OCI-LY7 (cell line): ENCODE measurements around the gene SRC.

Source experiments
- CTCF ChIP-seq: fragments of 200-600 bp; sonication (generic); conservative IDR thresholded peaks from 2 replicates; pipeline ENCODE4 v1.5.1; 2014; ENCODE audit warnings: mild to moderate bottlenecking, antibody characterized with exemption, low read length, moderate library complexity, mixed read lengths
- EZH2phosphoT487 ChIP-seq: fragments of 200-600 bp; sonication (generic); IDR thresholded peaks from 2 replicates; pipeline ENCODE4 v1.6.1; 2018; ENCODE audit warnings: low read depth, borderline replicate concordance, mild to moderate bottlenecking, mixed run types, antibody characterized with exemption, low read length, moderate library complexity, mixed read lengths

- TF ChIP-seq CTCF (no peak), EZH2phosphoT487 (no peak)
Measured at GRCh38 chr20:37309290-37309689, 36.6 kb upstream of the SRC start.
